Activated gamma-delta T cell treated with anti-CD3 and anti-CD28 coated beads, Interleukin-2, amount 50 U/mL, for 16 hours (primary cell): ENCODE results near the gene NR2C2.
"Not testable (repeated sequence)": the region's sequence is repeated elsewhere in the genome, so short reads cannot be mapped to it uniquely, and the experiment has no call there.

Experiments
- DNase-seq: peaks from one replicate; pipeline ENCODE4 v3.0.0-alpha.2; 2020; ENCODE audit warnings: low read depth

The NR2C2 gene

DNA sequence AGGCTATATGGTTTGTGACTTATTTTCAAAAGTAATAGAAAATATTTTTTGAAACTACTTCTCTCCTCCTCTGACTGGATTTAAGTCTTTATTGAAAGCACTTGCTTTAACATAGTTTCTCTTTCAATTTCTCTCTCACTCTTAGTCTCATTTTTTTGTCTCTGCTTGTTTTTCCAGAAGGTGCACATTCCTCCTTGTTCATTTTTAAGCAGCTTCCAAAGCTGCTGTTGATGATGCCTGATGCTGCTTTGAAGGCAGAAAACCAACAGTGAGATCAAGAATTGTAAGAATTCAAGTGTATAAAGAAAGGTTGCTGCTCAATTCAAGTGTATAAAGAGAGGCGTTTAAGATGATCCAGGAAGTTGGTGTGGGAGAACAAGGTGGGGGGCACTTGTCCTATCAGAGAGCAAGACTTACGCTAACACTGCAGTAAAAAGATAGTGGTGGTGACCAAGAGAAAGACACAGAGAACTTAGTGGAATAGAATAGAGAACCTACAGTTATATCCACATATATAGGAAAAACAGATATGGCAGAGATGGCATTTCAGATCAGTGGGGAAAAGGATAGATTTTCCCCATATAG lies 12.1 kb downstream of the NR2C2 start:
- no peak for DNase-seq

- DNase-seq = no peak
Measured at GRCh38 chr3:14962762-14963161, 15.4 kb downstream of the NR2C2 start.

GRCh38 chr3:14967285-14967684 lies 19.9 kb downstream of the NR2C2 start:
- no peak for DNase-seq

GRCh38 chr3:14969671-14970070 lies 22.3 kb downstream of the NR2C2 start:
- no peak for DNase-seq

- no peak for DNase-seq
Measured at GRCh38 chr3:14976317-14976716, 28.9 kb downstream of the NR2C2 start.

DNA sequence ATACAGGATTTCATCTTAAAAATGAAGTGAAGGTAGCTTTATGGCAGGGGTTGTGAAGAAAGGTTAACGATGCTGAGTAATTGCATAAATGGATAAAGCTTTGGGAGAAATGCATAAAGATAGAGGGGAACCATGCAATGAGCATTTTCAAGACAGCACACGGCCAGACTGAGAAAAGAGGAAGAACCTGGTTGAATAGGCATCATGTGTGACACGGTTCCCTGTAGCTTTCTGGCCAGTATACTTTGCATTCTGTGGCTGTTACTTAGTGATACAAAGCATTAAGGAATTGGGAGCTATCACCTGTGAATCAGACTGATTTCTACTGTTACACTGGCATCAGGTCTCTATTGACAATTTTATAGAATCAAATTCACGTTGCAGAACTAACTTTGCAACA lies 33.3 kb downstream of the NR2C2 start:
- no peak for DNase-seq

- no peak for DNase-seq
Measured at GRCh38 chr3:14984581-14985113, 37.3 kb downstream of the NR2C2 start.

DNA sequence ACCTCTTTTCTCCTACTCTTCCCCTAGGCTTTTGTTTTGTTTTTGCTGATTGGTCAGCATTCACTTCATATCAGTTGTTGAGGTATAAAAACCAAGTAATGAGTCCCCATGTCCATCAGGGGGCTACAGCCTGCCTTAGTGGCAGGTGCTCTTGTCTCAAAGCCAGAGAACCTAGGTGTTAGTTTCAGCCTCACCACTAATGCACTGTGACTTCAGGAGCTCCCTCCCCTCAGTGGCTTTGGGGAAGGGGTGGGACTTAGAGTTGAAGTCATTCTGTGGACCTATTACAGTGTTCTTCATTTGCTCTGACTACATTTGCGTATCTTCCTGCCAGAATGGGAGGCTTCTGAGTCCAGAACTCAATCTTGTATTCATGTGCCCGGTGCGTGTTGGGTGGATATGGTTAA lies 41.6 kb downstream of the NR2C2 start:
- DNase-seq = no peak

DNA sequence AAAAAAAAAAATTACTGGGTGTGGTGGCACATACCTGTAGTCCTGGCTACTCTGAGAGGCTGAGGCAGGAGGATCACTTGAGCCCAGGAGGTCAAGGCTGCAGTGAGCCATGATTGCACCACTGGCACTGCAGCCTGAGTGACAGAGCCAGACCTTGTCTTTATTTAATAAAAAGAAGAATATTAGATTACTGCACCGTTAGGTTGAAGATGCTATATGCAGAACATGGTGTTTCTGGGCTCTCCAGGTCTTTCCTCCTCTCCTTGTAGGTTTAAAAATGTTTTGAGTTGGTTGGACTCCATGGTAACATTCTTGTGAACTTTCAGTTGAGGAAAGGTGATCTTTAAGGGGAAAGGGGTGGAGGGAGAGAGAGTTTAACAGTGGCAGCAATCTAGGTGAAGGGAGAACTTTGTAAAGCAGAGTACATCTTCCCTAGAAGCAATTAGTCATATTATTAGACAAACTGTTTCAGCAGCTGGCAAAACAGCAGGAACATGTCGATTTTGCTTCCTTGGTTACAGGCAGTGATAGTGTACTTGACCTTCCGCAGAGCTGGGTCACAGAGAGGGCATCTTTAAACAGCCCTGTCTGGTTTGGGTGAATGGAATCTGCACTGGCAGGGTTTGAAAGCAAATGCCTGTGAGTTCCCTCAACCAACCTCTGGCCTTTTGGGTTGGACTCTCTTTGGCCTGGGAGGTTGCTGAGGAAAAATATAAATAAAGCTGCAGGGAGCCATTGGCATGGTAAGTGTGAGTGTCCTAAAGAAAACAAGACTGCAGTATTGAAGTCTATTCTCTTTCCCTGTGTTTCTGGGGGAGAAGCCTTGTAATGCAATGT lies 42.8 kb downstream of the NR2C2 start:
- no peak for DNase-seq

GRCh38 chr3:14990780-14991148 lies 43.4 kb downstream of the NR2C2 start:
- DNase-seq = no peak

DNA sequence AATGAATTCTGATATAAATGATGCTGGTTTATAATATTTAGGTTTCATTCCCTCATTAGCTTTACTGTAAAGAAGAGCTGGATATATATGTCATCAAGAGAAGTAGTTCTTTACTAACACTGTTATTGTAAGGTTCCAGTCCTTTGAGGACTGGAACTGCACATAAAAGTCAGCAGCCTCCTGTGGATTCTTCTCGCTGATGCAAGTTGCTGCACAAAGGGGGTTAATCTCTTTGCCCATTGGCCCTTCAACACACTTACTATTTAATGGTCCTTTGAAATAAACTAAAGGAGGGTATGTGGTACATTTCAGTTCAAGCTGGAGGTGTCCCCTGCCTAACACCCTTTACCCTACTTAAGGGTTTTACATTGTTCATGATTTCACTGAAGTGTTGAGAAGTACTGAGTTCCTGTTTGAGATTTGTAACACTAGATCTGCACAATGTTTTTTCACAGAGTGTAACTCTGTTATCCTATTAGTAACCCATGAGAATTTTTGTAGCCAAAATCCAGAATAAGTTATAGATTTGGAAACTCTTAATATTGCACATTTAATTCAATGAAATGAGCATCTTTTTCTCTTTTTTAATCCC lies 43.9 kb downstream of the NR2C2 start:
- DNase-seq = no peak

DNA sequence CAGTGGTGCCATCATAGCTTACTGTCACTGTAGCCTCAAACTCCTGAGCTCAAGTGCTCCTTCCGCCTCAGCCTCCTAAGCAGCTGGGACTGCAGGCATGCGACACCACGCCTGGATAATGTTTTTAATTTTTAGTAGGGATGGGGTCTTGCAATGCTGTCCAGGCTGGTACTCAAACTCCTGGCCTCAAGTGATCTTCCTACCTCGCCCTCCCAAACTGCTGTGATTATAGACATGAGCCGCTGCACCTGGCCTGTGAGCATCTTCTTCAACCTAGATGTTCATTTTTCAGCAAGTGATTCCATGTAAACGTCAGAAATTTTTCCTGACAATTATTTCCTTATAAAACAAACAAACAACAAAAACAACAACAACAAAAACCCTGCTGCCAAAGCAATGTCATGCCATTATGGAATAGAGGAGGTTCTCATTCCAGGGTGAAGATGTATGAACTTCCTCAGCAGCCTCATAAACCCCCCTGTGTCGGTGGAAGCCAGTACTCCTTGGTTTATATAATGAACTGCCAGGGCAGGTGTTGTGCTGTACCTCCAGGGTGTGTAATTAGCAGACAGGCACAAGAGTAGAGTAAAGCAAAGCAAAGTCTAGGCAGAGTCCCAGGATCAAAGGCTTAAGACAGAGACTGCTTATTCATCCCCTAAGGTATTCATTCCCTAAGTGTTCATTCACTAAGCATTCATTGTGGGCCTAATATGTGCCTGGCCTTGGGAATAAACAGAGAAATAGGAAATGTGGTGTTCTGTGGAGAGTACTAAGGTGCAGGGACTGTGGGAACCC lies 44.6 kb downstream of the NR2C2 start:
- DNase-seq = no peak

DNA sequence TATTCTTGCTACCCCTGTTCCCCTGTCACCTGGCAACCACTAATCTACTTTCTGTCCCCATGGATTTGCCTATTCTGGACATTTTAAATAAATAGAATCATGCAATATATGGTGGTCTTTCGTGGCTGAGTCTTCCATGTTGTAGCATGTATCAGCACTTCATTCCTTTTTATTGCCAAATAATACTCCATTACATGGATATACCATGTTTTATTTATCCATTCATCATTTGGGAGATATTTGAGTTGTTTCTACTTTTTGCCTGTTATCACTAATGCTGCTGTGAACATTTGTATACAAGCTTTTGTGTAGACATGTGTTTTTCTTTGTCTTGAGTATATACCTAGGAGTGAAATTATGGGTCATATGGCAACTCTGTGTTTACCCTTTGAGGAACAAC lies 50.6 kb downstream of the NR2C2 start:
- DNase-seq = no peak

DNA sequence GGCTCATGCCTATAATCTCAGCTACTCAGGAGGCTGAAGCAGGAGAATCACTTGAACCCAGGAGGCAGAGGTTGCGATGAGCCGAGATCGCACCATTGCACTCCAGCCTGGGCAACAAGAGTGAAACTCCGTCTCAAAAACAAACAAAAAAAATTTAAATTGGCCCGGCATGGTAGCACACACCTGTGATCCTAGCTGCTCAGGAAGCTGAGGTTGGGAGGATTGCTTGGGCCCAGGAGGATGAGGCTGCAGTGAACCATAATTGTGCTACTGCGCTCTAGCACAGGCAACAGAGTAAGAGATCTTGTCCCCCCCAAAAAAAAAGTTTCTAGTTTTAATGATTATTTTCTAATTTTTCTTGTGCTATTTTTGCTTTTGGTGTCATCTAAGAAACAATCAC lies 51.8 kb downstream of the NR2C2 start:
- DNase-seq = not testable (repeated sequence)

DNA sequence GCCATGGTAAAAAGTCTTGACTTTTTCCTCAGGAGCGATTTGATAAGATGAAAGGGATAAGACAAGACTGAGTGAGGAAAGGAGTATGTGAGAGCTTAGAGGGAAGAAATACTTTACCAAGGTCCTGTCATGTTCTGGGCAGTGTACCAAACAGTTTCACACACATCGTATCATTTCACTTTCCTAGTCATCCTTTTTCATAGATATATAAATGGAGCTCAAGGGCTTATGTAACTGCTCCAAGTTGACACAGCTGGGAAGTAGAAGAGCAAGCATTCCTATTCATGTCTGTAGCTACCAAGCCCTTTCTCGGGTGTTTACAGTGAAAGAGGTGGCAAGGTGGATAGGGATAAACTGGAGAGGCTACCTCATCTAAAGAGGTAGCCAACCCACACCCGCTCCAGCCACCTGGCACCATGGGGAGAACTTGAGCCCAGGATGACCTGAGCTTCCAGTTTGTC lies 60.3 kb downstream of the NR2C2 start:
- DNase-seq = no peak

GRCh38 chr3:15009167-15009566 lies 61.8 kb downstream of the NR2C2 start:
- DNase-seq = no peak

GRCh38 chr3:15010664-15011063 lies 63.3 kb downstream of the NR2C2 start:
- no peak for DNase-seq

DNA sequence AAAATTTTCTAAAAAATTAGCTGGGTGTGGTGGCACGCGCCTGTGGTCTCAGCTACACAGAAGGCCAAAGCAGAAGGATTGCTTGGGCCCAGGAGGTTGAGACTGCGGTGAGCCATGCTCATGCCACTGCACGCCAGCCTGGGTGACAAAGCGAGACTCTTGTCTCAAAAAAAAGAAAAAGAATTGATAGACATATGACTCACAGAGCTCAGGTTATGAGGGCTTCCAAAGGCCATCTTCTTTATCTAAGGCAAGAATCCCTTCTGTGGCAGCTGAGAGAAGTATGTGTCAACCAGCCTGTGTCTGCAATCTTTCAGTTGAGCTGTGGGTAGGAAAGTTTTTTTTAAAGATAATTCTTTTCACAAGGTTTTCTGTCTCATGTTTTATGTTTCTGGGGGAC lies 63.8 kb downstream of the NR2C2 start:
- no peak for DNase-seq

DNA sequence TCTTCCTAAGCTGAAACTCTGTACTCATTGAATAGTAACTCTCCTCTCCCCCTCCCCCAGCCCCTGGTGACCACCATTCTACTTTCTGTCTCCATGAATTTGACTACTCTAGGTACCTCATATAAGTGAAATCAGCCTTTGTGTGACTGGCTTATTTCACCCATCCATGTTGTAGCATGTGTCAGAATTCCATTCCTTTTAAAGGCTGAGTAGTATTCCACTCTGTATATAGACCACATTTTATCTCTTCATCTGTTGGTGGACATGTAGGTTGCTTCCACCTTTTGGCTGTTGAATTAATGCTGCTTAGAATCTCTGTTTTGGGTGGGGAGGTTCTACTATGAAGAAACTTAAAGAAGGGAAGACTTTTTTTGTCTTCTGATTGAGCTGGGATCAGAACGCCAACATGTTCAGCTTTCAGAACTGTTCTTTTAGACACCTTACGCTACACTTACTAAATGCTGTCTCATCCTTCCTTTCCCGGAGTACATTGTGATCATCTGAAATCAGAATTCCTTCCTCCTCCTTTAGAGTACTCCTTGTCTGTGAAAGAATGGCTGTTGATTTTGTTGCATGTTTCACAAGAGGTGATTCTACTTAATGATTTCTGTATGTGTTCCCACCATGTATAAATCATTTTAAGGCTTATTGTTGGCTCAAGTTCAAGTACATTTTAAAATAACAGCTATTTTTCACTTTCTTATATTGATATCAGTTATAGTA lies 67.4 kb downstream of the NR2C2 start:
- no peak for DNase-seq

DNA sequence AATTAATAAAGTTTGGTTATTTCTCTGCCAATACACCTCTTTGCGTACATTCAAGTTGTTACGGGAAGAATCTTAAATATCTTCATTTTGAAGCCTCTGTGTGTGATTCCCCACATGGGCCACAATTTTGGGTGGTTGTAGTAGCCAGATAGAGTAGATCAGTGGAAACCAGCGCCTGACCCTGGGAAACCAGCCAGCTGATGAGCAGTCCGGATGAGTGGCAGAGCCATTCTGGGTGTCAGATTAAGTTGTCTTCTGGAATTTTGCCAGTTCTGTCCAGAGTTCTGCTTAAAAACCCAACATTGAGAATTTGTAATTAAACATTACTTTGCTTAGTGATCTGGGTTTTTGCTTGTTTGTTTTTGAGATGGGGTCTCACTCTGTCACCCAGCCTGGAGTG lies 68.1 kb downstream of the NR2C2 start:
- DNase-seq = no peak

DNA sequence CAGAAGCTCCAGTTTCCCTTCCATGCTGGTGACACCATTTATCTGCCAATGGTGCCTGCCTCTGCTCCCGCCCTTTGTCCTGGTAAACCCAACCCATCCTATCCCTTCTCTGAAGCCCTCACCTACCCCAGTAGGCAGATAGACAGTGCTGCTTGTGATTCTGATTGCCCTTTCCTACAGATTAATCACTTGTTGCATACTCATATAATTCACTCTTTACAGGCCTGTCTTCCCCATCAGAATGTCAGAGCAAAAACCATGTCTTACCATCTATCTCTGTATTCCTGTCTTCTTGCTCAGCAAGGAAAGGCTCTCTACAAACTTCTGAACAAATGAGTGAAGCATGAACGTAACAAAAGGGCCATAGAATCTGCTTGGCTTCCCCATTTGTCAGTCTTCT lies 69.8 kb downstream of the NR2C2 start:
- DNase-seq = no peak

GRCh38 chr3:15023249-15023648 lies 75.9 kb downstream of the NR2C2 start:
- no peak for DNase-seq
